B cell (primary cell): ENCODE data around the gene SYNGR3.

Experiments
- EZH2 ChIP-seq: IDR thresholded peaks from 2 replicates; pipeline ENCODE4 v1.6.1; 2012; ENCODE audit warnings: borderline replicate concordance, low read depth, mild to moderate bottlenecking, moderate library complexity, low read length; ENCODE audit not compliant: insufficient read depth, poor library complexity, severe bottlenecking
- TF ChIP-seq, protein P1 (sequence below): fragments of 200-600 bp; IDR thresholded peaks from one replicate; pipeline ENCODE4 v1.8.0; 2022; ENCODE audit warnings: antibody characterized with exemption, mild to moderate bottlenecking

DNA sequence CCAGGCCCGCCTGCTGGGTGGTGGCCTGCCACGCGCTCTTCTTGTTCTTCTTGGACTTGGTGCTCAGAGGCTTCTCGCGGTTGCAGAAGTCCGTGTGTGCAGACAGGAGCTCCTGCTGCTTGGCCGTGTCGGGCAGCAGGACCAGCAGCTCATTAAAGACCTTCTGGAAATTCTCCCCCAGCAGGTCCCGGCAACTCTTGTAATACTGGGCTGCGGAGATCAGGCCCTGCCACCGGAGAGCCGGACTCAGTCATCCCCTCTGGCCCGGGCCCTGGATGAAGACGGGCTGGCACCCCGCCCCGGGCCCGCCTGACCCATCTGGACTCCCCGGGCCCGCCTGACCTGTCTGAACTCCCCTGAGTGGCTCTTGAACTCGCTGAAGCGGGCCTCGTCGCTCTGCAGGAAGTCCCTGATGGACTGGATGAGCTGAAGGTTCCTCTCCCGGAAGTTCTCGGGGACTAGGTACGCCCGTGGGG, 8.6 kb downstream of the SYNGR3 start:
- TF ChIP-seq, protein P1, sequence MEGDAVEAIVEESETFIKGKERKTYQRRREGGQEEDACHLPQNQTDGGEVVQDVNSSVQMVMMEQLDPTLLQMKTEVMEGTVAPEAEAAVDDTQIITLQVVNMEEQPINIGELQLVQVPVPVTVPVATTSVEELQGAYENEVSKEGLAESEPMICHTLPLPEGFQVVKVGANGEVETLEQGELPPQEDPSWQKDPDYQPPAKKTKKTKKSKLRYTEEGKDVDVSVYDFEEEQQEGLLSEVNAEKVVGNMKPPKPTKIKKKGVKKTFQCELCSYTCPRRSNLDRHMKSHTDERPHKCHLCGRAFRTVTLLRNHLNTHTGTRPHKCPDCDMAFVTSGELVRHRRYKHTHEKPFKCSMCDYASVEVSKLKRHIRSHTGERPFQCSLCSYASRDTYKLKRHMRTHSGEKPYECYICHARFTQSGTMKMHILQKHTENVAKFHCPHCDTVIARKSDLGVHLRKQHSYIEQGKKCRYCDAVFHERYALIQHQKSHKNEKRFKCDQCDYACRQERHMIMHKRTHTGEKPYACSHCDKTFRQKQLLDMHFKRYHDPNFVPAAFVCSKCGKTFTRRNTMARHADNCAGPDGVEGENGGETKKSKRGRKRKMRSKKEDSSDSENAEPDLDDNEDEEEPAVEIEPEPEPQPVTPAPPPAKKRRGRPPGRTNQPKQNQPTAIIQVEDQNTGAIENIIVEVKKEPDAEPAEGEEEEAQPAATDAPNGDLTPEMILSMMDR = no peak
- TF ChIP-seq EZH2 = no peak
